ENCODE measurements around the gene VASH1.

DNA sequence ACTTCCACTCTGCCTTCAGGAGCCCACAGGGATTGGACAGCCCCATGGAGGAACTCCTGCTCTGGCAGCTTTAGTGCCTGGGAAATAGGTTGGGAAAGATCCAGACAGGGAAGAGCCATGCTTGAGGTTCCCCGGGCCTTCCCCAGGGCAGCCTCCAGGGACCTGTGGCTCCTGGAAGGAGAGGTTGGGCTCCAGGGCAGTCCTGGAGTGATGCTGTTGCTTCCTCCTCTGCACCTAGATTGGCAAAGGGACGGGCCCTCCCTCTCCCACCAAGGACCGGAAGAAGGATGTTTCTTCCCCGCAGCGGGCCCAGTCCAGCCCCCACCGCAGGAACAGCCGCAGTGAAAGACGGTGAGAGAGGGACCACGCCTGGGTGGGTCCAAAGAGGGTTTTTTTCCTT lies 16.5 kb downstream of the VASH1 start:
- TF ChIP-seq, protein P1, sequence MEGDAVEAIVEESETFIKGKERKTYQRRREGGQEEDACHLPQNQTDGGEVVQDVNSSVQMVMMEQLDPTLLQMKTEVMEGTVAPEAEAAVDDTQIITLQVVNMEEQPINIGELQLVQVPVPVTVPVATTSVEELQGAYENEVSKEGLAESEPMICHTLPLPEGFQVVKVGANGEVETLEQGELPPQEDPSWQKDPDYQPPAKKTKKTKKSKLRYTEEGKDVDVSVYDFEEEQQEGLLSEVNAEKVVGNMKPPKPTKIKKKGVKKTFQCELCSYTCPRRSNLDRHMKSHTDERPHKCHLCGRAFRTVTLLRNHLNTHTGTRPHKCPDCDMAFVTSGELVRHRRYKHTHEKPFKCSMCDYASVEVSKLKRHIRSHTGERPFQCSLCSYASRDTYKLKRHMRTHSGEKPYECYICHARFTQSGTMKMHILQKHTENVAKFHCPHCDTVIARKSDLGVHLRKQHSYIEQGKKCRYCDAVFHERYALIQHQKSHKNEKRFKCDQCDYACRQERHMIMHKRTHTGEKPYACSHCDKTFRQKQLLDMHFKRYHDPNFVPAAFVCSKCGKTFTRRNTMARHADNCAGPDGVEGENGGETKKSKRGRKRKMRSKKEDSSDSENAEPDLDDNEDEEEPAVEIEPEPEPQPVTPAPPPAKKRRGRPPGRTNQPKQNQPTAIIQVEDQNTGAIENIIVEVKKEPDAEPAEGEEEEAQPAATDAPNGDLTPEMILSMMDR (IDR thresholded peaks at IDR 0.05) = no peak
- TF ChIP-seq EP300 (IDR thresholded peaks at IDR 0.05) = no peak
- no peak for TF ChIP-seq POLR2A (IDR thresholded peaks at IDR 0.05)
- no peak for TF ChIP-seq POLR2AphosphoS5 (IDR thresholded peaks at IDR 0.05)
